Hematopoietic multipotent progenitor cell treated with erythropoietin and hydrocortisone succinate and interleukin-3 and kit ligand, for 8 days (in vitro differentiated cells): Measurements from ENCODE around the gene MARCHF10.
A peak's percentile ranks its signal among the peaks of the same experiment; 100 is the strongest.

Experiments used
- DNase-seq: peaks from one replicate; pipeline ENCODE4 v3.0.0-alpha.2; 2015

Gene MARCHF10

GRCh38 chr17:62821189-62822079 is 13.3 kb upstream of the MARCHF10 start:
- peak; percentile 4 for DNase-seq

- DNase-seq: no peak
Observed at GRCh38 chr17:62819511-62820221, 11.6 kb upstream of the MARCHF10 start.

- no peak for DNase-seq
Observed at GRCh38 chr17:62818526-62818925, 10.4 kb upstream of the MARCHF10 start.

- DNase-seq: no peak
Observed at GRCh38 chr17:62816282-62816839, 8.2 kb upstream of the MARCHF10 start.

GRCh38 chr17:62809656-62810055 is 1.5 kb upstream of the MARCHF10 start:
- no peak for DNase-seq

GRCh38 chr17:62808576-62808970 is 459 bp upstream of the MARCHF10 start:
- no peak for DNase-seq

DNA sequence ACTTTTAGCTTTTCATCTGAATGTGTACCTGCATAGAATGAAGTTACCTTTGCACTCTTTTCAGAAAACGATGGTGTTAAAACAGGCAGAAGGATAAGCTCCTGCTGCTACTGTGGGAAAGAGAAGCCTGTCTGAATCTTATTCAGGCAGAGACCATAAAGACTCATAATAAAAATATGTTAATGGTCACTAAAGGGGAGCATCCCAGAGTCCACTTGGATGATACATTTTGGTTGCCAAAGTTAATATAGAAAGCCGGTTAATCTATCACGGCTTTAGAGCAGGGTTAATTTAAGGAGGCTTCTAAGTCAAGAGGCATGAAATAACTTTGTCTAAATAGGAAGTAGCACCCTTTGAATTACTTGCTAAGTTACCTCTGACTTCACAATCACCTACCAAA is 2.9 kb downstream of the MARCHF10 start:
- DNase-seq: no peak

DNA sequence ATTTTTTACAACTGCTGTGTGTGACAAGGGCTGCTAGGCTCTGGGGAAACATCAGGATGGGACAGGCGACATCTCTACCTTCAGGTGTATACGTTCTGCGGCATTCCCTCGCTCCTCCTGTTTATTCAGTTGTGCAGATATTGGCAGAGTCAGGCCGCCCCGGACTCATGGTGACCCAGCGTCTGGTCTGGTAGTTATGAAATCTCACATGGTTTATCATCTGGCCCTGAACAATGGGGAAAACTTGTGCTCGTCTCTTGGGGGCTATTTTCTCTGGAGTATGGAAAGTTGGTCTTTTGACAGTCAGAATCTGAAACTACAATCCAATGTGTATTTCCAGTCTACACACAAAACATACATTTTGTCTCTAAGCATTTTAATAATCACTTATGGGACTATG is 3.3 kb downstream of the MARCHF10 start:
- DNase-seq: no peak

DNA sequence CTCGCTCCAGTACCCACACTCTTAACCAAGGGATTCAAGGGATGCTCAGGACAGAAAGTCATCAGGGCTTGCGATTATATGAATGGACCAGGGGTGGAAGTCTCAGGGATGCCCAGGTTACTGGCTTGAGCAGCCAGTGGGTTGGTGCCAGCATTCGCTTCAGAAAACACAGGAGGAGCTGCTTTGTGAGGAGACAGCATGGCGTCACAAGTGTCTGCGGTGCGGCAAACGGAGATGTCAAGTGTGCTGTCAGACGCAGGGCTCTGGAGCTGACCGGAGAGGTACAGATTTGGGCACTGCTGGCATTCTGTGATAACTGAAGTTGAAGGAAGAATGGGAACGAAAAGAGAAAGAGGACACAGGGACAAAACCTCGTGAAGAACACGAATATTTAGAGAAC is 4.1 kb downstream of the MARCHF10 start:
- DNase-seq: no peak

DNA sequence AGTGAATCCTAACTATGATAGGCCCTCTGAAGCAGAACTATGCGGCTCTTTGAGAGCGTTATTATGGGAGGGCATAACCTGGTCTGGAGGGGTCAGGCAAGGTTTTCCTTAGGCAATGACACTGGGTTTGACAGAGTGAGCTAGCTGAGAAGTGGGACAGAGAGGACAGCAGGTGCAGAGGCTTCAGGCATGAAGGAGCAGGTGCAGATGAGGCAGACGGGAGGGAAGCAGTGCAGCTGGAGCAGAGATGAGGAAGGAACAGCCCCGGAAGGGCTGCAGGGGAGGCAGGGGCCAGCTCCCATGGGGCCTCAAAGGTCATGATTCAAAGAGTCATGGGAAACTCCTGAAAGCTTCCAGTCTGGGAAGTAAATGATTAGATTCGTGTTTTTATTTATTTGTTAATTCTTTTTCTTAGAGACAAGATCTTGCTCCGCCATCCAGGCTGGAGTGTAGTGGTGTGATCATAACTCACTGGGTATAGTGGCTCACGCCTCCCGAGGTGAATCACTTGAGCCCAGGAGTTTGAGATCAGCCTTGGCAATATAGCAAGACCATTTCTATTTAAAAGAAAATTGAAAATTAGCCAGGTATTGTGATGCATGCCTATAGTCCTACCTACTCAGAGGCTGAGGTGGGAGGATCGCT is 5.4 kb downstream of the MARCHF10 start:
- DNase-seq: no peak

DNA sequence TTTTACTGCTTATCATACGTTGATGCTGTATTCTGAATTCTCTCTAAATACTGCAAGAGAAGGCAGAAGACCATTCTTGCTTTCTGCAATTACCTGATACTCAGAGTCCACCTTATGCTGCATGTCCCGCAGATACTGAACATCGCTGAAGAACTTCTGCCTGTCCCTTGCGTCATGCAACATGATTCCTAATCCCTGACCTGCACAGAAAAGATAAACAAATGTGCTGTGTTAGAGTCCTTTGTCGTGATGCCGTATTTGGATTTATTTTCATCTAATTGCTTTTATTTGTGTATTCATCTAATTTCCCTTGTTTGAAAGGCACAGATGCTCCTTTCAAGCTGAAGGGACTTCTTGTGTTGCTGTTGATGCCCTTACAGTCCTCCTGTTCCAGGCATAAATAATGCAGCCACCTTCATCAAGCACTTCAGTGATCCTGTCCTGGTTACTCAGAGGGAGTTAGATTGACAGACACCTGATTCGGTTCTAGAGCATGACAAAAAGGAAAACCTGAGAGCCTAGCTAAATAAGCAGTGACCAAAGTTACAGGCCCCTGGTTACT is 6.5 kb downstream of the MARCHF10 start:
- no peak for DNase-seq

DNA sequence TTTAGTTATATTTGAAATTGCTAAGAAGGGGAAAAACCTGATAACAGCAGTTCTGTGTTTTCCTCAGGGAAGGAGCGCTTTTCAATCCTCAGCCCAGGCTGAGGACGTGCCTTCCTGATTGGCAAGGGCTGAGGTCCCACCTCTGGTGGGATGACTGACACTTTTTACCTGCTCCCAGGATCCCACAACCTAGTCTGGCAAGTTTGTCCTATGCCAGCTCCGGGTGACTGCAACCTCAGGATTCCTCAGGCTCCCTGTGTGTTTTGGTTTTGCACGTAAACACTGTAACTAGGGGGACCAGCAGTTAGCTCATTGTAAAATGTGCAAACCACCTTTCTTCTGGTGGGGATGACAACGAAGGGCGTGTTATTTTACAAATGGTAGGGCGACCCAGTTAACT is 7.5 kb downstream of the MARCHF10 start:
- DNase-seq: no peak

- no peak for DNase-seq
Observed at GRCh38 chr17:62797959-62798358, 10.2 kb downstream of the MARCHF10 start.

DNA sequence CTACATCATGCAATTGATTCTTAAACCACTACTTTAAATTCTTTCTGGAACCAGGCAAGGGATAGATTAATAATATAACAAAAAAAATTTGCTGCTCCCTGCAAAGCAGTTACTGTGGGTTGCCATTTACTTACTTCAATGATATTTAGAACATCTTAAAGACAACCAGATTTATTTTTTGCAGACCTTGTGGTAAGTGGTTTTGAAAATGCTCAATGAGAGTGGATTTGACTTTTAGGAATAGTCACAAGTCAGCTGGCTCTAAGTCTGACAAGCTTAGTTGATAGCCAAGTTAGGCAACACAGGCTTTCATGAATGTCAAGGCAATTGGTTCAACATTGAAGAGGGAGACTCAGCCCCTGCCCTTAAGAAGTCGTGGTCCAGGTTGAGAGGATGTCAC is 11.8 kb downstream of the MARCHF10 start:
- DNase-seq: no peak

DNA sequence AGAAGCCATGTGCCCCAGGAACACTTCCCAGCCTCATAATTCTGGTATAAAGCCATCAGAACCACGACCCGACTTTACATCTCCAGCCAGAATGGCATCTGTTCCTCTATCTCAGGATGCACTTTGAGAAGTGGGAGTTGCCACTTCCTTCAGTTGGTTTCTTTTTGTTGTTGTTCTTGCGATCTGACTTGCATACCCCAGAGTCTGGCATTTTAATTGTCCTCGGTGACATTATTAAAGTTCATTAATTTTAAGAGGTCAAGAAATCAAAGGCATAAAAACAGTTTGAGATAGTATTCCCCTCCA is 13.5 kb downstream of the MARCHF10 start:
- DNase-seq: no peak

DNA sequence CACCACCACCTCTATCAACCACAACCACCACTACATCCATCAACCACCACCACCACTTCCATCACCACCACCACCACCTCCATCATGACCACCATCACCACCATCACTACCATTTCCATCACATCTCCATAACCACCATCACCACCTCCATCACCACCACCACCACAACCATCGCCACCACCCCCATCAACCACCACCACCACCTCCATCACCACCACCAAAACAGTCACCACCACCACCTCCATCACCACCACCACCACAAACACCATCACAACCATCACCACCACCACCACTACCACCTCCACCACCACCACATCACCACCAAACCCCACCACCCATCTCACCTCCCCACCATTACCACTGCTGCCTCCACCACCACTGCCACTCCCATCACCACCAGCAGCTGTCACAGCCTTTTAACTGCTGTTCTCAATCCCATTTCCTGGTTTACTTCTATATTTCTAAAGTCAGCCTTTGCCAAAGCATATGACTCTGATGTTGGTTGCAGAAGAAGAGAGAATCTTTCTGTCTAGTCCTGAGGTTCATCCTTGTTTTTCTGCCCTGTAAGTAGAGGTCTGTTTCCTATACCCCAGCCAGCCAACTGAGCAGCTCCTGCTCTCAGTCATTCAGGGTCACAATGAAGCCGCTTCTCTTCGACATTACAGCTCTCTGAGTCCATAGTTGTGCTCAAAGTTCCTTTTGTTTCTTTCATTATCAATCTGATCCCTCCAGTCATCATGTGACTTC is 14.0 kb downstream of the MARCHF10 start:
- DNase-seq: no peak

GRCh38 chr17:62792447-62792800 is 15.7 kb downstream of the MARCHF10 start:
- no peak for DNase-seq

DNA sequence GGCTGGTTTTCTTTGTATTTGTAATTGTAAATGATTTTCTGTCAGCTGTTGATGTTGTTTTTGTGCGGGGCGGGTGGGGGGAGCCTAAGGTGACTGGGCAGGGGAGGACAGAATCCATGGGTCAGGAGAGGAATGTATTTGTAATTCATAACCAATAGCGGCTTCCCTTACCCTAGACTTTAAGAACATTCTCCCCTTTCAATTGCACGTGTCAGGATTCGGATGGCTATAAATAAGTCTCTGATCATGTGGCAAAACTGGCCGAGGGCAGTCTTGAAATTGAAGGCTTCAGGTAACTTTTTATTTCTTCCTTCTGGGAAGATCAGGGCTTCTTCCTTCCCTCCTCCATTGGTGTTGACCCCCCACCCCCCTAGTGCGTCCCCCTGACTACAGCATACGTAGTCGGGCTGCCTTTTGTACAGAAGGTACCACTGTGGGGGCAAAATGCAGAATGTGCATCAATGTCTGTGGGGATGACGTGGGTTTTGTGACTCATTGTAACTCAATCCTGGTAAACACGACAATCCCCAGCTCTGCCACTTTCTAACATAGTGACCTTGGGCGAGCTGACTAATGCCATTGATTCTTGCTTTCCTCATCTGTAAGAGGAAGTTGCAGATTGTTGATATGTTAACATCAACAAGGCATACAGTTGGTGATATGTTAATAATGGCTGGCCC is 16.2 kb downstream of the MARCHF10 start:
- no peak for DNase-seq

GRCh38 chr17:62791235-62791734 is 16.8 kb downstream of the MARCHF10 start:
- no peak for DNase-seq

DNA sequence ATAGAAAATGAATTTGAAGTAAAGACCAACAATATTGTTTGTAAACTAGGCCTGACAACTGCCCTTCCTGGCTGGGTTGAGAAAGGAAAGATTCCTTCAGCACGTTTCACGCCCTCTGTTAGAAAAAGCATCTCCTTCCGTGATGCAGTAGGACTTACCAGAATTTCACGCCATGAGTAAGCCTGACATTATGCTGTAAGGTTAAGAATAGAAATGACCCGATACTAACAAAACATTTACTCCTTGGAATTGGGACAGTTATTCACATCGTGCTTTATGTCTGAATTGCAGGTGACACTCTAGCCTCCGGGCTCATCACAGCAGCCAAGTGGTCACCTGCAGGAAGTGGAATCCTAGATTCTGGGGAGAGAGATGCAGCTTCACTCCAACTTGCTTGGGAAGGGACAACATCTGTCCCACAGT is 17.5 kb downstream of the MARCHF10 start:
- DNase-seq: no peak

- DNase-seq: no peak
Observed at GRCh38 chr17:62787366-62787765, 20.7 kb downstream of the MARCHF10 start.

DNA sequence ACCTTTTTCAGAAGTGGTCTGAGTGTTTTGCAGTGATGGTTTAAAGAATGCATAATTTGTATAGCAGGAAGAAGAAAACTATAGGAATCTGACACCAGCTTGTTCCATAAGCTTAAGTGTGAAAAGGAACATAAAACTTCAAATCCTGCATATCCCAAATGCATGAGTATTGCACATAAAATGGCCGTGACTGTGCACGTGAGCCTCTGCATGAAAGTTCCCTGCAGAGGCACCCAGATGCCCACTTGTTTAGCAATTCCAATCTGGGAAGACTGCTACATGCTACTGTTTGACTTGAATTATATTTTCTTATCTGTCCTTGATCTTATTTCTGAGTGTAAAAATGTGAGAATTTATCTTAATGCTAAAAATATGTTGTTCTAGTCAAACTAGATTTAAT is 21.5 kb downstream of the MARCHF10 start:
- DNase-seq: no peak
